ENCODE data around the gene ADGRA3.

Gene ADGRA3

GRCh38 chr4:22339491-22339890 is 176.4 kb downstream of the ADGRA3 start:
- TF ChIP-seq CTCF (IDR thresholded peaks at IDR 0.05; ENCODE audit: borderline replicate concordance, control extremely low read depth, extremely low read depth, insufficient read depth, missing control alignments) = no peak
- in situ Hi-C loops (cut with MboI; ENCODE audit: low sequenced_read_pairs, unreplicated experiment) = no loop called here
- DNase-seq (ENCODE audit: low spot score) = no peak

DNA sequence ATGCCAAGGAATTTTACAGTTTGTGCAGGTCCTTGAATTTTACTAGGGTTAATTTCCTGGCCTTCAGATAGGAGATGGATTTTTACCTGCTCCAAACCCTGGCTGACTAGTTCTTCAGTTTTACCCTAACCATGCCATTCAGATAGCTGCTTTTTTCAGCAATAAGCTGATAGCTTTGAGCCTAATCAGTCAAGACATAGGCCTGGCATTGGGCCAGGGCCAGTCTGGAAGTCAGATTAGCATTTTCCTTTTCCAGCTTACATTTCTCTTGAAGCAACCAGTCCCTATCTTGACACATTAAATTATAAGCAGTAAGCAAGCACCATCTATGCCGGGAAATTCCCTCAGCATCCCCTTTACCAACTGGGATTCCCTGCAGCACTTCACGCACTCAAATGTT is 177.1 kb downstream of the ADGRA3 start:
- in situ Hi-C loops (cut with MboI; ENCODE audit: low sequenced_read_pairs, unreplicated experiment) = no loop called here
- no peak for TF ChIP-seq CTCF (IDR thresholded peaks at IDR 0.05; ENCODE audit: borderline replicate concordance, control extremely low read depth, extremely low read depth, insufficient read depth, missing control alignments)
- DNase-seq (ENCODE audit: low spot score) = no peak
